ENCODE data around the gene DDOST. TPM values are rescaled to one million over a fixed set of nuclear protein-coding genes. Genes with fewer than 3 reads are reported as not detected.

The DDOST gene
- total RNA-seq, 1 experiment from 2014 or later: 238 TPM

- H3K4me1 ChIP-seq (ENCODE audit: insufficient read depth, low read length, poor library complexity, severe bottlenecking): no peaks in the 10 kb centered on the region
- TF ChIP-seq EZH2 (IDR thresholded peaks at IDR 0.05; ENCODE audit: borderline replicate concordance, low read depth, low read length, poor library complexity, severe bottlenecking) (no peak), CTCF (conservative IDR thresholded peaks at IDR 0.05; ENCODE audit: low read depth, low read length) (no peak)
- no peaks in the 10 kb centered on the region for H3K9me3 ChIP-seq (ENCODE audit: low read depth, low read length, poor library complexity, severe bottlenecking)
- no peaks in the 10 kb centered on the region for H3K27me3 ChIP-seq (replicated peaks; ENCODE audit: insufficient read depth, low read depth, low read length, poor library complexity)
- intact Hi-C loops (cut with micrococcal nuclease; ENCODE audit: unreplicated experiment): no loop called here
- CTCF ChIA-PET: no interaction called here
- no peak overlapping the region for H3K27ac ChIP-seq (ENCODE audit: low read depth, low read length, poor library complexity, severe bottlenecking)
- DNase-seq (ENCODE audit: low spot score): no peak
- H3K4me3 ChIP-seq (ENCODE audit: low read depth, low read length, poor library complexity, severe bottlenecking): no peak overlapping the region
- no peaks in the 10 kb centered on the region for H3K36me3 ChIP-seq (ENCODE audit: insufficient read depth, low read length, poor library complexity, severe bottlenecking)
- POLR2A ChIA-PET (ENCODE audit: low non-redundant PET): no interaction called here
- BruUV-seq (replicated peaks): no TSS peak
Observed at GRCh38 chr1:20684651-20685050, 23.5 kb upstream of the DDOST start.

GRCh38 chr1:20684050-20684620 lies 23.0 kb upstream of the DDOST start:
- DNase-seq (ENCODE audit: low spot score): no peak
- Histone ChIP-seq H3K27me3 (replicated peaks; ENCODE audit: insufficient read depth, low read depth, low read length, poor library complexity) (no peaks in the 10 kb centered on the region), H3K27ac (ENCODE audit: low read depth, low read length, poor library complexity, severe bottlenecking) (no peak overlapping the region), H3K9me3 (ENCODE audit: low read depth, low read length, poor library complexity, severe bottlenecking) (no peaks in the 10 kb centered on the region), H3K4me1 (ENCODE audit: insufficient read depth, low read length, poor library complexity, severe bottlenecking) (no peaks in the 10 kb centered on the region), H3K4me3 (ENCODE audit: low read depth, low read length, poor library complexity, severe bottlenecking) (no peak overlapping the region), H3K36me3 (ENCODE audit: insufficient read depth, low read length, poor library complexity, severe bottlenecking) (no peaks in the 10 kb centered on the region)
- CTCF ChIA-PET: no interaction called here
- POLR2A ChIA-PET (ENCODE audit: low non-redundant PET): interaction anchor here (0.6 kb wide), 1 partner anchor 167 kb away, joined by 4 read pairs; no protein-coding TSS in a partner anchor
- no peak for TF ChIP-seq CTCF (conservative IDR thresholded peaks at IDR 0.05; ENCODE audit: low read depth, low read length)
- TF ChIP-seq EZH2 (IDR thresholded peaks at IDR 0.05; ENCODE audit: borderline replicate concordance, low read depth, low read length, poor library complexity, severe bottlenecking): no peak
- no TSS peak for BruUV-seq (replicated peaks)
- intact Hi-C loops (cut with micrococcal nuclease; ENCODE audit: unreplicated experiment): no loop called here

GRCh38 chr1:20683614-20684013 lies 22.4 kb upstream of the DDOST start:
- DNase-seq (ENCODE audit: low spot score): no peak
- intact Hi-C loops (cut with micrococcal nuclease; ENCODE audit: unreplicated experiment): no loop called here
- no peaks in the 10 kb centered on the region for H3K27me3 ChIP-seq (replicated peaks; ENCODE audit: insufficient read depth, low read depth, low read length, poor library complexity)
- H3K4me3 ChIP-seq (ENCODE audit: low read depth, low read length, poor library complexity, severe bottlenecking): no peak overlapping the region
- no TSS peak for BruUV-seq (replicated peaks)
- H3K9me3 ChIP-seq (ENCODE audit: low read depth, low read length, poor library complexity, severe bottlenecking): no peaks in the 10 kb centered on the region
- no peaks in the 10 kb centered on the region for H3K4me1 ChIP-seq (ENCODE audit: insufficient read depth, low read length, poor library complexity, severe bottlenecking)
- no peaks in the 10 kb centered on the region for H3K36me3 ChIP-seq (ENCODE audit: insufficient read depth, low read length, poor library complexity, severe bottlenecking)
- H3K27ac ChIP-seq (ENCODE audit: low read depth, low read length, poor library complexity, severe bottlenecking): no peak overlapping the region
- ChIA-PET CTCF (no interaction called here), POLR2A (ENCODE audit: low non-redundant PET) (interaction anchor here (0.6 kb wide), 1 partner anchor 167 kb away, joined by 4 read pairs; no protein-coding TSS in a partner anchor)
- TF ChIP-seq EZH2 (IDR thresholded peaks at IDR 0.05; ENCODE audit: borderline replicate concordance, low read depth, low read length, poor library complexity, severe bottlenecking) (no peak), CTCF (conservative IDR thresholded peaks at IDR 0.05; ENCODE audit: low read depth, low read length) (no peak)
